ENCODE data around the gene PIH1D1. TPM values are rescaled to one million over a fixed set of nuclear protein-coding genes. Genes with fewer than 3 reads are reported as not detected.

Gene PIH1D1
- total and polyA plus RNA-seq, 10 of the 15 experiments (the other 5 are each of a cell fraction or from before 2014, with no cell fraction given) = 16.1 to 153 (median 106) TPM

DNA sequence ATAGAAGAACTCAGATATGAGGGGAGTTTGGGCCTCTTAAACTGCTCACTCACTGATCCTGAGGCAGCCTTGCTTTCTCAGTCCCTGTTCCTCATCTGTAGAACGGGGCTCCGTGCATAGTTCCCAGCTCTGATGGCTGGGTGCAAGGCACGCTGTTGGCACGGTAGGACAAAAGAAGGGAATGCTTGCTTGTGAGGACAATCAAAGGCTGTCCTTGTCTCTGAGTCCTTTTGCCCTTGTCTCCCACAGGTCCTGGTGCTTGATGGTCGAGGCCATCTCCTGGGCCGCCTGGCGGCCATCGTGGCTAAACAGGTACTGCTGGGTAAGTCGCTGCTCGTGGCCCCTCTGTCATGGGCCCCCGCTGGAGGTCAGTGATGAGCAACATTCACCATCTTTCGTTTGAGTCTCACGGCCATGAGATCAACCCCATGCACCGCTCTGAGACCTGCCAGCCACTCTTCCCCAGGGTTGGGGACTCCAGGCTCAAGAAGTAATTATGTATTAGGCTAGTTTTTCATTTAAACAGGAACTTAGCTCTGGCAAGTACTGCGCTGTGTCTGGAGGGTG, 38.1 kb upstream of the PIH1D1 start (continued):
- TF ChIP-seq MYB (IDR thresholded peaks at IDR 0.05; ENCODE audit: borderline replicate concordance, low read depth, low read length) = no peak
- TF ChIP-seq SMAD1 (IDR thresholded peaks at IDR 0.05; ENCODE audit: low read depth, partially characterized antibody) = no peak
- TF ChIP-seq FOS (IDR thresholded peaks at IDR 0.05; ENCODE audit: borderline replicate concordance, extremely low read depth, insufficient read length) = no peak
- no peak for TF ChIP-seq MEF2A (IDR thresholded peaks at IDR 0.05; ENCODE audit: insufficient read depth, low read depth, low read length)
- TF ChIP-seq TAF1 (IDR thresholded peaks at IDR 0.05; ENCODE audit: borderline replicate concordance, low read depth, low read length) = peak; percentile 67; the same call in 1 of the 2 replicates
- TF ChIP-seq HDAC2 (IDR thresholded peaks at IDR 0.05) = no peak
- no peak for TF ChIP-seq TCF7 (IDR thresholded peaks at IDR 0.05; ENCODE audit: borderline replicate concordance)
- no peak for TF ChIP-seq SREBF1 (IDR thresholded peaks at IDR 0.05; ENCODE audit: low read length)
- TF ChIP-seq FOXK2 (IDR thresholded peaks at IDR 0.05) = no peak
- no peak for TF ChIP-seq ZNF592 (IDR thresholded peaks at IDR 0.05)
- no peak for TF ChIP-seq STAT3 (IDR thresholded peaks at IDR 0.05; ENCODE audit: low read depth, low read length)
- no peak for TF ChIP-seq JUNB (IDR thresholded peaks at IDR 0.05)
- no peak for TF ChIP-seq BCL11A (IDR thresholded peaks at IDR 0.05; ENCODE audit: low read depth, low read length)
- no peak for TF ChIP-seq NFXL1 (IDR thresholded peaks at IDR 0.05; ENCODE audit: borderline replicate concordance)
- TF ChIP-seq SMARCA5 (IDR thresholded peaks at IDR 0.05) = peak; percentile 81
- TF ChIP-seq EED (IDR thresholded peaks at IDR 0.05; ENCODE audit: low read depth) = no peak
- TF ChIP-seq, protein P1, sequence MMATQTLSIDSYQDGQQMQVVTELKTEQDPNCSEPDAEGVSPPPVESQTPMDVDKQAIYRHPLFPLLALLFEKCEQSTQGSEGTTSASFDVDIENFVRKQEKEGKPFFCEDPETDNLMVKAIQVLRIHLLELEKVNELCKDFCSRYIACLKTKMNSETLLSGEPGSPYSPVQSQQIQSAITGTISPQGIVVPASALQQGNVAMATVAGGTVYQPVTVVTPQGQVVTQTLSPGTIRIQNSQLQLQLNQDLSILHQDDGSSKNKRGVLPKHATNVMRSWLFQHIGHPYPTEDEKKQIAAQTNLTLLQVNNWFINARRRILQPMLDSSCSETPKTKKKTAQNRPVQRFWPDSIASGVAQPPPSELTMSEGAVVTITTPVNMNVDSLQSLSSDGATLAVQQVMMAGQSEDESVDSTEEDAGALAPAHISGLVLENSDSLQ (IDR thresholded peaks at IDR 0.05) = no peak
- TF ChIP-seq DPF2 (IDR thresholded peaks at IDR 0.05) = no peak
- no peak for TF ChIP-seq CEBPB (IDR thresholded peaks at IDR 0.05; ENCODE audit: borderline replicate concordance in 1 of 2, low read depth in 2 of 2, low read length in 2 of 2)
- TF ChIP-seq ZNF274 (IDR thresholded peaks at IDR 0.05; ENCODE audit: insufficient read depth, insufficient read length) = no peak
- no peak for TF ChIP-seq NRF1 (conservative IDR thresholded peaks at IDR 0.05; ENCODE audit: low read depth, low read length)
- TF ChIP-seq, protein P2, sequence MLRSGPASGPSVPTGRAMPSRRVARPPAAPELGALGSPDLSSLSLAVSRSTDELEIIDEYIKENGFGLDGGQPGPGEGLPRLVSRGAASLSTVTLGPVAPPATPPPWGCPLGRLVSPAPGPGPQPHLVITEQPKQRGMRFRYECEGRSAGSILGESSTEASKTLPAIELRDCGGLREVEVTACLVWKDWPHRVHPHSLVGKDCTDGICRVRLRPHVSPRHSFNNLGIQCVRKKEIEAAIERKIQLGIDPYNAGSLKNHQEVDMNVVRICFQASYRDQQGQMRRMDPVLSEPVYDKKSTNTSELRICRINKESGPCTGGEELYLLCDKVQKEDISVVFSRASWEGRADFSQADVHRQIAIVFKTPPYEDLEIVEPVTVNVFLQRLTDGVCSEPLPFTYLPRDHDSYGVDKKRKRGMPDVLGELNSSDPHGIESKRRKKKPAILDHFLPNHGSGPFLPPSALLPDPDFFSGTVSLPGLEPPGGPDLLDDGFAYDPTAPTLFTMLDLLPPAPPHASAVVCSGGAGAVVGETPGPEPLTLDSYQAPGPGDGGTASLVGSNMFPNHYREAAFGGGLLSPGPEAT (IDR thresholded peaks at IDR 0.05; ENCODE audit: low read depth) = no peak
- no peak for TF ChIP-seq TCF3 (IDR thresholded peaks at IDR 0.05; ENCODE audit: borderline replicate concordance, insufficient read depth, low read depth, low read length)
